GM19324 (cell line): ENCODE measurements around the gene TPCN2.

Source experiments
- ATAC-seq: cut with Tn5 transposase; IDR thresholded peaks from one replicate; pipeline ENCODE4 v1.9.1; 2021; ENCODE audit warnings: mild to moderate bottlenecking, moderate library complexity; ENCODE audit not compliant: unreplicated experiment, low FRiP score

Gene TPCN2

DNA sequence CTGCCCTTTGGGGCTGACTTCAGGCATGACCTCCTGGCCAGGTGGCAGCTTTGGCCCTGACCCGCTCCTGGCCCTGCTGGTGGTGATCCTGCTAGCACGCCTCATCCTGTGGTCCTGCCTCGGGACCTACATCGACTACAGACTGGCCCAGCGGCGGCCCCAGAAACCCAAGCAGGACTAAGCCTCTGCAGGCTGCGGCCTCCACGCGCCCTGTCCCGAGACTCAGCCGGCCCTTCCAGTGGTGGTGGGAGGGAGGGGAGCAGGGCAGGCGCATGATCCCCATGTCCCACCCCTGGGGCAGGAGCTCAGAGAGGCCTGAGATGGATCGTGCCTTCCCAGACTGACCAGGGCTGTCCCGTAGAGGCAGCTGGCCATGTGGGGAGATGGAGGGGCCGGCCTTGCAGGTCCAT is 109.1 kb downstream of the TPCN2 start:
- ATAC-seq, result no peak

DNA sequence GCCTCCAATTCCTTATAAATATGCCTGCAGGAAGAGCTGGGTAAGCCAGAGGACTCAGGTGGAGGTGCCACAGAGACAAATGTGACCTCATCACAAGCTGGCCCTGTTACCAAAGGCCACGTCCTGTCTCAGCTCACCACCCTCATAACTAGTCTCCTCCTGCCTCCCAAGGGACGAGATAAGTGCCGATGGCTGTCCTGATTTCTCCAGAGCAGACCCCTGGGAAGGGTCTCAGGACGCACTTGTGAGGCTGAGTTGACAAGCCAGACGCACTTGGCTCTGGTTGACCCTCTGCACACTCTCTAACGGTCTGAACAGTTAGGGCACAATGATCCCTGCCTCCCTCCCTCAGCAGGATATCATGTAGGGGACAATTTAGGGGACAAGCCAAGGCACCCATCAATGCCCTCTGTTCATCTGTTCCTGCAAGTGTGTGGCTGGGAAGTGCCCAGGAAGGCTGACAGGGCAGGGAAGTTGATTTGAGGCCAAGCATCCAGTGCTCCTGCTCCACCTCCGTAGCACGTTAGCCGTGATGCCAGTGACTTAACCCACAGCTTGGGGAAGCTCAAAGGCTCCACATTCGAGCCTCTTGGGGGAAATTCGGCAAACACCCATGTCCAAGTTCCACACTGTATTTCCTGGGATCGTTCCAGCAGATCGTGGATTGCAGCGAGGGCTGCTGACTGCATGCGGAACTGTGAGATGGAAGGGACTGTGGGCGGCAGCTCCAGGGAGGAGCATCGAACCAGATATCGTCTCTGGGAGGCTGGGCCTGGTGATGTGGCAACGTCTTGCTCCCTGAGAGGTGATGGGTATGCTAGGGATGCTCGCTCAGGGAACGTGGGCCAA is 109.8 kb downstream of the TPCN2 start:
- ATAC-seq, result no peak

DNA sequence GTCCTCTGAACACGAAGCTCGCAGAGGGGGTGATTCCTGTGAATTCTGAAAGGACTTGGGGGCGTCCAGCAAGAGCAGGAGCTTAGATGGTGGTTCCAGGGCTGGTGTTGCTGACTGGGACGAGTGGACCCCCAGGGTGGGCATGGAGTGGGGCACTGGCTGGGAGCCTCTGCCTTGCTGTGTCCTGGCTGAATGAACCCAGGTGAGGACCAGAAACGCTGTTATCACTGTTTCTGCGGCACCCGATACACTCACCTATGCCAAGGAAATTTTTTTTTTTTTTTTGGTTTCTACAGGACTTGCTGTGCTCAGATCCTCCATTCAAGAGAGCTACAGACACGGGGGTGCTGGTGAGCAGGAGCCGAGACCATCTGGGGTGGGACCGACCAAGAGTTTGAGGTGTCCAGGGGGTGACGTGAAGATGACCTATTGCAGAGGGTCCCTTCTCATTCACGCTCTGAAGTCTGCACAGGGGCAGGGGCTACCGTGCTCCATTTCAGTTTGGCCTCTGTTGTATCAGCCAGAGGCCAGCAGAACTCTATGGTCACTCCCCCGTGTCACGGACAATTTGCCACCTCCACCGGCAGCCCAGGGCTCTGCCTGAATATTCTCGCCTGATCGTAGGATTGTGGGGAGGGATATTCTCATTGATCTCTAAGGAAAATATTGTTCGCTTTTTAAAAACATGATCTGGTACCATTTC is 110.6 kb downstream of the TPCN2 start:
- no peak for ATAC-seq

DNA sequence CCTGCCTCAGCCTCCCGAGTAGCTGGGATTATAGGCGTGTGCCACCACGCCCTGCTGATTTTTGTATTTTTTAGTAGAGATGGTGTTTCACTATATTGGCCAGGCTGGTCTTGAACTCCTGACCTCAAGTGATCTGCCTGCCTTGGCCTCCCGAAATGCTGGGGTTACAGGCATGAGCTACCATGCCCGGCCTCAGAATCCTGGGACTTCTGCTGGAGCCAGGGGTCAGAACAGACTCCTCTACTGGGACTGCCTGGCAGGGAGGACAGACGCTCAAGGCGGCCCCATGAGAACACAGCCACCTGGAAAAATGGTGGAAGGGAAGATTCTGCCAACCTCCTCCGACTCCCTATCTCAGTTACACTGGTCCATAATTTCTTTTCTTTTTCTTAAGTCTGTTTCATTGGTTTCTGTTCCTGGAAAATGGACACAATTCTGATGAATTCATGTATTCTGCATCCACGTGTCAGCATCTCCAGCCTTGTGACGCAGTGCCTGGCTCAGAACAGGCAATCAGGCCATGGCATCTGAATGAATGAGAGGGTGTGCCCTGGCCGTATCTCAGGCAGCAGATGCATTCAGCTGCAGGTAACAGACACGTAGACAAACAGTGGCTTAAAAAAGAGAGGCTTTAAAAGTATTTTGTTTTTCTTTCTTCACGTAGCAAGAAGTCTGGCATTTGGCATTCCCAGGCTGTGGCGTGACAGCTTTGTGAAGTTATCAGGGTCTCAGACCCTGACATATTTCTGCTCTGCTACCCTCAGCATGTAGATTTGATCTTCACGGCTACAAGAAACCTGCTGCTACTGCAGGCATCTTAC is 111.8 kb downstream of the TPCN2 start:
- ATAC-seq, result no peak

DNA sequence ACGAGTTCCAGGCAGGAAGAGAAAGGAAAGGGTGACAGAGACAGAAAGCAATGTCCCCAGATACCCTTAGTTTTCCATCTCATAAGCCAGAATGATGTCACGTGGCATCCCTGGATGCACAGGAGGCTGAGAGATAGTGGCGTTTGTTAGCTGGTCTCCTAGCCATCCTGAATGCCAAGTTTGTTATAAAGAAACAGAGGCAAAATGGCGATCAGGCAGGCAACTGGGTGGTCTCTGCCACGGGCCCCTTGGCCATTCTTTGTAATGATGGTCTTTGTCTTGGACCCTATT is 112.3 kb downstream of the TPCN2 start:
- ATAC-seq, result no peak

DNA sequence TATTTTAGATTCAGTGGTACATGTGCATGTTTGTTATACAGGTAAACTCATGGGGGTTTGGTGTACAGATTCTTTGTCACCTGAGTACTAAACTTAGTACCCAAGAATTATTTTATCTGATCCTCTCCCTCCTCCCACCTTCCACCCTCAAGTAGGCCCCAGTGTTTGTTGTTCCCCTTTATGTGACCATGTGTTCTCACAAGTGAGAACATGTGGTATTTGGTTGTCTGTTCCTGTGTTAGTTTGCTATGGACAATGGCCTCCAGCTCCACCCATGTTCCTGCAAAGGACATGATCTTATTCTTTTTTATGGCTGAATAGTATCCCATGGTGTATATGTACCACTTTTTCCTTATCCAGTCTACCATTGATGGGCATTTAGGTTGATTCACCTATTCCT is 113.8 kb downstream of the TPCN2 start:
- ATAC-seq, result no peak

DNA sequence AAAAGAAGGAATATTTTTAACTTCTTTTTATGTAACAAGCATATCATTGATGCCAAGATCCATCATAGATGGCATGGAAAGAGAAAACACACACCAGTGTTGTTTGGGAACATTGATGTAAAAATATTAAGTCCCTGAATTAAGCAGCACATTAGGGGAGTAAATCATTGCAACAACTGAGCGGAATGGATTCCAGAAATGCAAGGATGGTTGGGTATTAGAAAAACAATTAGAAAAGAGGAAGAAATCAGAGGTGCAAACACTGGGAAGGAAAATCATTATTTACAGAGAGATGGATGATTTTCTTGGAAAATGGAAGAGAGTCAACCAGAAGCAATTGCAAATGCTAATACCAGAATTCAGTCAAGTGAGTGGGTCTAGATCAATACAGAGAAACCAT is 115.1 kb downstream of the TPCN2 start:
- no peak for ATAC-seq

DNA sequence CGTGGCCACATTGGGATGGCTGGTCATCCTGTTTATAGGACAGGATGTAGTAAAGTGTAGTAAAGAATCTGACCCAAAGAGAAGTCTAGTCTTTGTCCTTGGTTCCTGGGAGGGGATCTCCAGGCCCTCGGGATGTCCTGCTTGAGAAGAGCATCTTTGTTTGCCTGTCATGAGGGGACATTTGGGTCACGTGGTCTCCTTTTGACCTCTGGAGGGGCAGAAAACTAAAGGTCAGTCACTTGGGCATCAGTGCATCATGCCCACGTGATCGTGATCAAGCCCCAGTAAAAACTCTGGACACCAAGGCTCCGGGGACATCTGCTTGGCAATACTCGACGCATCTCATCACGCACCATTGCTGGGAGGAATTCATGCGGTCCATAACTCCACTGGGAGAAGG is 116.1 kb downstream of the TPCN2 start:
- no peak for ATAC-seq

DNA sequence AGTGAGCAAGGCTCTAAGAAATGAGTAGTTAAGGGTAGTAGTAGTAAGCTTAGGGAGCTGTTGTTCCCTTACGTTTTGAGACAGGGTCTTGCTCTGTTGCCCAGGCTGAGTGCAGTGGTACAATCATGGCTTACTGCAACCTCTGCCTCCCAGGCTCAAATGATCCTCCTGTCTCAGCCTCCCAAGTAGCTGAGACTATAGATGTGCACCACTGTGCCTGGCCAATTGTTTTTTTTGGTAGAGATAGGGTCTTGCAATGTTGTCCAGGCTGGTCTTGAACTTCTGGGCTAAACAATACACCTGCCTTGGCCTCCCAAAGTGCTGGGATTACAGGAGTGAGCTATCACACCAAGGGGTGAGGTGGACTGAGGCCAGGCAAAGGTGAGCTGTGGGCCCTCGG is 117.0 kb downstream of the TPCN2 start:
- ATAC-seq, result no peak

DNA sequence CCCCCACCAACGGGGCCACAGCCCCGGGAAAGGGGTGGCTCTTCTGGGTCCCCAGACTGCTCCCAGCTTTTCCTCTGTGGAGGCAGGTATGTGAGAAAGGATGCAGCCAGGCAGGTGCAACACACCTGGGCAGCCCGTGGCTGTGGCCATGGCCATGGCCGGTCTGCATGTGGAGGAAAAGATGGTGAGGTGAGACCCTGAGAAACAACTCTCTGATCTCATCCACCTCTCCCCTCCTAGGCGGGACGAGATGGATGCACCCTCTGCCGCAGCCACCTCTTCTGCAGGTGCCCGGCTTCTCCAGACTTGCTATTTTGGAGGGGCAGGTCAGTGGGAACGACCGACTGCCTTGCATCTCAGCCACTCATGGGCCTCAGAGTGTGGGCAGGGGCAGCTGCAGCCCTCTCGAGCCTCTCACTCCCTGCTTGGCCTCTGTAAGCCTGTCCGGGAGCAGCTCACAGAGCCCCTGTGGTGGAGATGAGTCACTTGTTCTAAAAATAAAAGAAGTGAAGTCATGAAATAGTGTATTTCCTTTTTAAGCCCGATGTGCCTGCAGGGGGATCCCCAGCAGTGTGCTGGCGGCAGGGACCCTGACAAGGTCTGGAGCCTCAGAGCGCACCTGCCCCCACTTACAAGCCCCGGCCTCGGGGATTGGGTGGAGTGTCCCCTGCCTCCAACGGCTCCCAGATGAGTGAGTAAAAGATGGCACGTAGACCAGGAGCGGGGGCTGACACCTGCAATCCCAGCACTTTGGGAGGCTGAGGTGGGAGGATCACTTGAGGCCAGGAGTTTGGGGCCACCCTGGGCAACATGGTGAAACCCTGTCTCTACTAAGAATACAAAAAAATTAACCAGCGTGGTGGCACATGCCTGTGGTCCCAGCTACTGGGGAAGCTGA is 117.7 kb downstream of the TPCN2 start:
- peak; percentile 60 for ATAC-seq

DNA sequence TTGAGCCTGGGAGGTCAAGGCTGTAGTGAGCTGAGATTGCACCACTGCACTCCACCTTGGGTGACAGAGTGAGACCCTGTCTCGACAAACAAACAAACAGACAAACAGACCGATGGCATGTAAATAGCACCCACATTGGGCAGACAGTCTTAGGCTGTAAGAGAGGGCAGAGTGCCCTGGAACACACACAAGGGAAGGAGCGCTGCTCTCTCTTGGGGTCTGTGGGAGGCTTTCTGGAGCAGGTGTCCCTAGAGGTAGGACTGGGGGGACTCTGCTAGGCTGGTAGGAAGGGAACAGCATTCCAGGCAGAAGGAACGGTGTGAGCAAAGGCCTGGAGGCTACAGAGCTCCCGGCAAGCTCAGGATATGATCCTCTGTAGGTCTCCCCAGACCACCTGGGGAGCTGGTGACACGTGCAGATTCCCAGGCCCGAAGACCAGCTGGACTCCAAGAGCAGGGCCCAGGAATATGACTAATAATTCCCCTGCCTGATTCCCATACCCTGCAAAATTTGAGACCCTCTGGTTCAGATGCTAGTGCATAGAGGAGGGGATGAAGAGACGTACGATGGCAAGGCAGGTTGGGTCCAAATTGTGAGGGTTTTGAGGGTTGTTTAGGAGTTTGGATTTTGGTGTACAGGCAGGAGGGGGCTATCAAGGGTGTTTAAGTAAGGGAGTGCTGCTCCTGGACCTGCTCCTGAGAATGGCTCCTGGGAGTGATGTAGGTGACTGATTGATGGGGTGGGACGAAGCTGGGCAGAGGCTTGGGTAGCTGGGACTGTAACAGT is 118.6 kb downstream of the TPCN2 start:
- no peak for ATAC-seq

DNA sequence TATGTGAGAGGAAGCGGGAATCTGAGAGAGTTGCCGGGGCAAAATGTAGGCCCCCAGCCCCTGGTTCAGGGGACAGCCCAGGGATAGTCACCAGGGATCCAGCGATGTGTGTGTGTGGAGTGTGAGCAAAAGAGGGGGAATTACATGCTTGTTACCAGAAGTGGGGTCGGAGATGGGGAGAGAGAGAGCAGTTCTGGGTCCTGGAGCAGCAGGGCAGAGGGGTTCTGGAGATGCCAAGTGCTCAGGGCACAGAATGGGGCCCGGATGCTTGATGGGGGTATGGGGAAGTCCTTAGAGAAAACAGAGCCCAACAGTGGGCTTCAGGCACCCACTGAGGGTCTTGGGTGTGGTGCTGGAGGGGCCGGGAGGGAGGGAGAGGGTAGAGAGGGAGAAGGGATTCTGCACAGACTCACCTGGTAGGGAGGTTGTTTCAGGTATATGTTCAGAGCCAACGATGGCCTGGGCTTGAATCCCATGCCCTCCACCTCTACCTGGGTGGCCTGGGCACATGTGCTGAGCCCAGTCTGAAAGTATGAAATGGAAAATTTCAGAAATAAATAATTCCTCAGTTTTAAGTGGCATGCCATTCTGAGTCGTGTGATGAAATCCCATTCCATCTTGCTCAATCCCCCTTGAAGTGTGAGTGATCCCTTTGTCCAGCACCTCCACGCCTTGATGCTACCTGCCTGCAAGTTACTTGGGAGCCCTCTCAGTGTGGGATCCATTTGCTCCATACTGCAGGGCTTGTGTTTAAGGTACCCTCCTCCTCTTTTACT is 119.4 kb downstream of the TPCN2 start:
- ATAC-seq, result no peak

DNA sequence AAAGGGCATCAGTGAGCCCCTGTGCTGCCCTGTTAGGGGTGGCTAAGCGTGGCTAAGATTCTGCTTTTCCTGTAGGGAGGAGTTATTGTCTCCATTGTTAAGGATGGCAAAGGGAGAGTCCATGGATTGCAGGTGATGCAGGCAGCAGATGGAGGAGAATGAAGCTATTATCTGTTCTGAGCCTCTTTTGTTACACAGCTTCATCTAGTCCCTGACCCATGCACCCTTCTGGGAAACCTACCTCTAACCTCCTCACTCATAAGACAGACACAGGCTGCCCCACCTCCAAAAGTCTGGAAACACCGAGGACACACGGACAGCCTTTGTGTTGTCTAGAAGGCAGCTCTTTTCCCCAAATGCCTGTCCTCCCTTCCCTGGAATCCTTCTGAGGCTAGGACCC is 120.7 kb downstream of the TPCN2 start:
- no peak for ATAC-seq

DNA sequence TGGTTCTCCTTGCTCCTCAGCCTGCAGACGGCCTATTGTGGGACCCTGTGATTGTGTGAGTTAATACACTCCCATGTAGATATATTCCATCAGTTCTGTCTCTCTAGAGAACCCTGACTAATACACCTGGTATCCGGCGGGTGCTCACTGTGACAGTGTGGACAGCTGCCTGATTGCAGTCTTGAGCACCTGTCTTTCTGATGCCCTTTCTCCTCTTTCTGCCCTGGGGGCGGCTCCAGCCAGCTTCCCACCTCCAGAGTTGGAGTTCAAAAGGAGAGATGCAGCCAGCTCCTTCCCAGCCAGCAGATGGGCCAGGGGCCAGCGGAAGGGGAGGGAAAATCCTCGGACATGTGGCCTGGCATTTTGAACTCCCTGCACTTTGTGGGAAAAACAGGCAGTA is 122.0 kb downstream of the TPCN2 start:
- ATAC-seq, result no peak

DNA sequence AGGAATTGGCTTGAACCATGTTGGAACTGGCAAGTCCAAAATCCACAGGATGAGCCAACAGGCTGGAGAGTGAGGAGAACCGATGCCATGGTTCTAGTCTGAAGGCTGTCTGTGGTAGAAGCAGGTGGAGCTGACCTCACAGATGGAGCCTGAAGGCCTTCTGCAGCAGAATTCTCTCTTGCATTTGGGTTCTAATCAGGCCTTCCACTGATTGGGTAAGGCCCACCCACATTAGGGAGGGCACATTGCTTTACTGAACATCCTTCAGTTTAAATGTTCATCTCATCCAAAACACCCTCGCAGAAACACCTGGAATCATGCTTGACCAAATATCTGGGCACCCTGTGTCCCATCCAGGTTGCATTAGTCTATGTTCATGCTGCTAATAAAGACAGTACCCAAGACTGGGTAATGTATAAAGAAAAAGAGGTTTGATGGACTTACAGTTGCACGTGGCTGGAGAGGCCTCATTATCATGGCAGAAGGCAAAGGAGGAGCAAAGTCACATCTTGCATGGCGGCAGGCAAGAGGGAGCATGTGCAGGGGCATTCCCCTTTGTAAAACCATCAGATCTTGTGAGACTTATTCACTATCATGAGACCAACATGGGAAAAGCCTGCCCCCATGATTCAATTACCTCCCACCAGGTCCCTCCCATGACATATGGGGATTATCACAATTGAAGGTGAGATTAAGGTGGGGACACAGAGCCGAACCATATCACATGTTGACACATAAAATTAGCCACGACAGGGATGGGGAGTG is 122.9 kb downstream of the TPCN2 start:
- ATAC-seq, result no peak

DNA sequence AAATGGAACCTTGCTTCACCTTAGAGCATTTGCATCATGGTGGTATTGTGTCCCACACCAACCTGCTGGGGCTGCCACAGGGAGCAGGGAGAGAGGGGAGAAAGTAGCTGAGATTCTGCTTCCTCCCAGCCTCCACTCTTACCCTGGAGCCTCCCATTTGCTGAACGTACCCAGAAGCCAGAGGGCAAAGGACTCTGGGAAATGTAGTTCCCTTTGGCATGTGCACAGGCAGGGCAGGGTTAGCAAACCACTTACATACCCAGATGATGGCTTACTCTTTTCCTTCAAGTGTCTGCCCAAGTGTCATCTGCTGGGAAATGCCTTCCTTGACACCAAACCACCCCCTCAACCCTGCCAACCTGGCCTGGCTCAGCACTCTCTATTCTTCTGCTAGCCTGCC is 123.9 kb downstream of the TPCN2 start:
- ATAC-seq, result no peak

DNA sequence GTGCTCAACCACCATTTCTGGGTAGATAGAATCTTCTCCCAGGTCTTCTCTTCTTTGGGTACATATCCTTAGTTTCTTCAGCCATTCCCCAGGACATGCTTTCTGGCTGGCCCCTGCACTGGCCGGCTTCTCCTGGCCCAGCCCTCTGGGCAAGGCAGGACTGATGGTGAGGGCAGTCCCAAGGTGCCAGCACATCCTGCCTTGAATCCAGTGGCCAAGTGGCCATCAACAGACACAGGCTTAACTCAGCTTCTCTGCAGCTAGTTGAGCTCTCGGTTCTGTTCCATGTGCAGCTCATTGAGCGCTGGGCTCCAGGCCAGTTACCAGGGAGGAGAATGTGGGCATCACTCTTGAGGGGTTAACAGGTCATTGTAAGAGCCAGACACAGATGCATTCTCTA is 124.6 kb downstream of the TPCN2 start:
- no peak for ATAC-seq

DNA sequence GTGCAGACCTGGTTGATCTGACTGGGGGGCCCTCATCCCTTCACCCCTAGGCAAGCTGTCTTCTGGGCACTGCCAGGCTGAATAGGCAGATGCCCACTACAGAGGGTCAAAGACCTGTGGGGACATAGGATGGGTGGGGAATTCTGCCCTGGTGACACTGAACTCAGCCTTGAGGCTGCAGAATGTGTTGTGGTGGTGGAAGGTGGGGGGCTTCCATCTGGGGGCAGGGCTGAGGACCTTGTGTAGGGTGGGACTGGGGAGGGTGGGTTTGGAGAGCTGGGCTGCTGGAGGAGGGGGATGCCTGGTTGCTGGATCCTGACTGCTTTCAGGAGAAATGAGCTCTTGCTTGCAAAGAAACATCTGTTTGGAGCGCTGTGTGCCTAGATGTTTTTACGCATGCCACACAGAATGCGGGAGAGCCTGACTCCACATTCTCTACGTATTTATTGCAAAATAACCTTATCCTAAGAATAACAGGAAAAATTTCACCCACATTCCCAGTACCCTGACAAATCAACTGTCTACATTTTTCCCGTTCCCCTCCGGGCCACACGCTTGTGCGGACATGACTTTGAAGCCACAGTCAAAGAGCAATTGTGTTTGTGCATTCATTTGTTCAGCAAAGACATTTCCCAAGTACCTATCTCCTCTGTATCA is 125.3 kb downstream of the TPCN2 start:
- ATAC-seq, result no peak
